ENCODE measurements around the gene HERPUD2.

DNA sequence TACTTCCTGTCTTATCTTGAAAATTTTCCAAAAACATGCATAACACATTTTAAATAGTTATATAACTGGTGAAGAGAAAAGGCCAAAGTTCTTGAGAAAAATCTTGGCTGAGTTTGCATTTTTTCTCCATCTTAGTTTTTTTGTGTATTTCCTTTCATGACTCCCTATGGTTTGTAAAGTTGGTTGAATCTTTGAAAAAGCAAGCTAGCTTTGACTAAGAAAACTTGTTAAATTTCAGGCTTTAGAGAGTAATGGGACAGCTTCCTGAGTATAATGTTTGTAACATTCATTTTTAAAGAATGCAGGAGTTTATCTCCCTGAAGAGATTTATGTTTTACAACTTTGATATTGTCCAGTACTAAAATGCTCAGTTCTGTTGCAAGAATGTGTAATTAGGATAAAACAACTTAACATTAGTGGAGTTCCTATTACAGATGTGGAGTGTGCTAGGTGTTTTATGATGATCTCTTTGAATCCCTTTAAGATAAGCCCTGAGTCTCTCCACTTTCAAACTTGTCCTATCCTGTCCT lies 11.1 kb upstream of the HERPUD2 start:
- TF ChIP-seq EZH2phosphoT487 (IDR thresholded peaks at IDR 0.05; ENCODE audit: insufficient read depth, low read depth) (no peak), EZH2 (IDR thresholded peaks at IDR 0.05; ENCODE audit: insufficient read depth, poor library complexity, severe bottlenecking) (no peak)
